HG03060 (cell line): ENCODE data around the gene HTR5A.

Experiments used
- ATAC-seq: cut with Tn5 transposase; IDR thresholded peaks from one replicate; pipeline ENCODE4 v1.9.1; 2021; ENCODE audit warnings: low read depth, moderate number of reproducible peaks; ENCODE audit not compliant: unreplicated experiment

HTR5A gene

DNA sequence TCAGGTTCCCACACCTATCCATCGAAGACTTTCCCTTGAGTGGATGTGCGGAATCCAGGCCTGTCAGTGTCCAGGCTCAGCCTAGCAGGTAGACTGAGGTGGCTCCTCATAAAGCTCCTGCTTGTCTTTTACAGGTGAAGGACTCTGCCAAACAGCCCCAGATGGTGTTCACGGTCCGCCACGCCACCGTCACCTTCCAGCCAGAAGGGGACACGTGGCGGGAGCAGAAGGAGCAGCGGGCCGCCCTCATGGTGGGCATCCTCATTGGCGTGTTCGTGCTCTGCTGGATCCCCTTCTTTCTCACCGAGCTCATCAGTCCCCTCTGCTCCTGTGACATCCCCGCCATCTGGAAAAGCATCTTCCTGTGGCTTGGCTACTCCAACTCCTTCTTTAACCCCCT, 13.9 kb downstream of the HTR5A start:
- no peak for ATAC-seq

DNA sequence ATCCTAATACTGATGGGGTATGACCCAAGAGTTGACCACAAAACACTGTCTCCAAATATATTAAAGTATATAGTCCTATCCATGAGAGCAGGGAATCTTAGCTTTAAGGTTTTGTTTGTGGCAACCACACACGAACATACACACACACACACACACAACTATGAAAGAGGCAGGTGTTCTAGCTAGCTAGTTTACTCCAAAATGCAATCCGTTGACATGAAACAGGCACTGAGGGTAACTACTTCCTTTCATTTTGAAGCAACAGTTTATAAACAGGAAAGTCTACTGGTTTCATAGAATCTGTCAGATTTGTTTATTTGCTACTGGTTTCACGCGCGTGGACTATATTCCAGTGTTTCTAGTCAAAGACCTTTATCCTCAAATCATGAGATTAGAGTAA, 14.8 kb downstream of the HTR5A start:
- no peak for ATAC-seq

DNA sequence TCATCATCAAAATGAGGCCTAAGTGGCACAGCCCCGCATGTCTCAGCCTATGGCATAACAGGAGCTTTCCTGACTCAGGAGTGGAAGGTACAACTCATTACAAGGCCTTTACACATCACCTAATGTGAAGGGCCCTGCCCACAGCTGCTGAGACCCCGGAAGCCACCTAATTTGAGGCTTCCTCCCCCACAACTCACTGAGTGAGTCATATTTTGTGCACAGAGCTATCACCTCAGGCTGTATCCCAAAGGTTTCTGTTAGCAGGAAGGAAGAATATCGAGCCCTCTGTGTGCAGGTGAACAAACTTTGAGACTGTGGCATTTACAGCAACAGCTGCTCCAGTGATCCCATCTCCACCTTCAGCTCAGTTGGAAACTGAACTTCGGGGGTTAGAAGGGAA, 20.6 kb downstream of the HTR5A start:
- ATAC-seq = no peak

DNA sequence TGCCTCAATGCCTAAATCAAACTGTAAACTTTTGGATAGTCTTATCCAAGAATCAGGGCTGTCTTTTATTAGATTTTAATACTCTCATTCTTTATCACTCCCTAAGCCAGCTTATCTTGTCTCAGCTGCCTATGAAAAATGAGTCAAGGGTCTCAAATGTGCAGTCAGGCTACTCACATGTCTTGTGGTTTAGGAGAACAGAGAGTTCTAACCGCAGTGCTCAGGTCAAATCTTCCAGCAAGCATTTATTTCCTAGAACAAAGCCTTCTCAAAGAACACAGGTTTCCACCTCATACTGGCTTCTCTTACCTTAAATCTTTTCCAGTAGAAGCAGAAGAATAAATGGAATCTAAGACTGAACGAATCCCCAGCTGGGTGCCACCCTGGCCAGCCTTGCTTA, 23.5 kb downstream of the HTR5A start:
- no peak for ATAC-seq

DNA sequence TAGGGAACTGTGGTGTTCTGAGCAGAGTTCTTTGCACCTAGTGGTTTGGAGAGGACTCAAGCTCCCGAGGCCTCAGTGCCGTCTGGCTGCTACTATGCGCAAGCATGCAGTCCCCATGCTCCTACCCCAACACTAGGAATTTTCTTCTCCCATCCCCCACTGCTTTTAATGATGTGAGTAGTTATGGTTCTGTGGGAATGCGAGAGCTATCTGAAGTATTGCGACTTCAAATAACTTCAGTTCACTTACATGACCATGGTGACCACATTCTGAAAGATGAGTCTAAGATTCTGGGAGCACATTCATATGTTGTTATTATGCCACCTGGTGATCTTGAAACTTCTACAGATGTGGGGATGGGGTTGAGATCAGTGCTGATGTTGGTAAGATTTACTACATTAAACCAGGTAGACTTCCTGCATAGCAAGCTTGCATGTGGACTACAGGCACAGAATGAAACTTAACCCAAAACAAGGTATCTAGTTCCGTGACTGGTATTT, 24.6 kb downstream of the HTR5A start:
- ATAC-seq = no peak

DNA sequence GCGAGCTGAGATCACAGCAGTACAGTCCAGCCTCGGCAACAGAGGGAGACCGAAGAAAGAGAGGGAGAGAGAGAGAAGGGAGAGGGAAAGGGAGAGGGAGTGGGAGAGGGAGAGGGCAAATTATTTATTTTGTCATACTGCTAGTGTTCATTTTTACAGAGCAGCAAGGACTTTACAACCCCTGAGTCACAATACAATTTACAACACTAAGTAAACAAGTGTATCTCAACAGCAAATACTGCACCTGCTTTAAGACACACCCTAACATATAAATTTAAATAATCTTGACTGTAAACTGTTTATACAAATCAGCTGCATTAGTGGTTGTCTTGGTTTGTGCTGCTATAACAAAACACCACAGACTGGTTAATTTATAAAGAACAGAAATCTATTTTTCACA, 27.2 kb downstream of the HTR5A start:
- no peak for ATAC-seq

DNA sequence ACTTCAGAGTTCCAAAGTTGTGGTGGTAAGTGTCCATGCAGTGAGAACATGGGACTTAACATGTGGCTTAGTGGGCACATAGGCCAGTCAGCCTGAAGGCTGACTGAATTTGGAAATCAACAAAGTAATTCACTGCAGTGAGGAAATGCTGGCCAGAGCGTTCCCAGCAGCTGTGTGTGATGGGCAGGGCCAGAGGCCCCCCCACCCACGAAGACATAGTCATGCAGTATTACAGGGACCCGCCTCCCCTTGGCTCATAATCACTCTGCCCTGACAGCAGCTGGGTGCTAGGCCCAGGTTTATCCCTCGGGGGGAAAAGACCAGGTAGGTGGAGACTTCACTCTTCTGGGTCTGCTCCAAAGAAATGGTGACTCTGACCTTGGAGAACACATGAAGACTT, 33.7 kb downstream of the HTR5A start:
- ATAC-seq = no peak

DNA sequence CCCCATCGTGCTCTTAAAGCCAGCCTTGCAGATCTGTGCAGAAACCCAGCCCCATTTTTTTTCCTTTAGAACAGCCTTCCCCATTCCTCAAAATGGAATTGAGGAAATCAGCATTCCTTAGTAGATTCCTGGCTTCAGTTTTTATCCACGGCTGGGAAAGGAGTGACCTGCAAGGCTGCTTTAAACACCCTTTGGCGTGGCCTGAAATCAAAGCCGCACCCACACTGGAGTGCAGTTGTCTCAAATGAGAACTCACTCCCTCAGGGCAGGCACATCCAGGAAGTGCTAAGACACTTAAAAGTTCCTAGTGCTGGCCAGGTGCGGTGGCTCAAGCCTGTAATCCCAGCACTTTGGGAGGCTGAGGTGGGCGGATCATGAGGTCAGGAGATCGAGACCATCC, 34.8 kb downstream of the HTR5A start:
- ATAC-seq = no peak

DNA sequence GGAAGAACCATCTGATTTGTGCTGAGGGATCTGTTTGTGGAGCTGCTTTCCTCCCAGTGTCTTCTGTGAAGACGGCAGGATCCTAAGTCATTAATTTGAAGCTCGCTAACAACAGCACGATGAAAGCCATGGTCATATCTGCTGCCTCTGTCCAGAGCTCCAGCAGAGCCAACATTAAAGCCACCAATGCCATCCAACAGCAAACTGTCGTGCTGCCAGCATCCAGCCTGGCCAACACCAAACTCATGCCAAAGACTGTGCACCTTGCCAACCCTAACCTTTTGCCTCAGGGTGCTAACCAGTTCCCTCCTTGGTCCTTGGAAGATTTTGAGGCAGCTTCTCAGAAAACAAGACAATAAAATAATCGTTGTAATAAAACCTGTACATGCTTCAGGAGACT, 36.2 kb downstream of the HTR5A start:
- no peak for ATAC-seq

DNA sequence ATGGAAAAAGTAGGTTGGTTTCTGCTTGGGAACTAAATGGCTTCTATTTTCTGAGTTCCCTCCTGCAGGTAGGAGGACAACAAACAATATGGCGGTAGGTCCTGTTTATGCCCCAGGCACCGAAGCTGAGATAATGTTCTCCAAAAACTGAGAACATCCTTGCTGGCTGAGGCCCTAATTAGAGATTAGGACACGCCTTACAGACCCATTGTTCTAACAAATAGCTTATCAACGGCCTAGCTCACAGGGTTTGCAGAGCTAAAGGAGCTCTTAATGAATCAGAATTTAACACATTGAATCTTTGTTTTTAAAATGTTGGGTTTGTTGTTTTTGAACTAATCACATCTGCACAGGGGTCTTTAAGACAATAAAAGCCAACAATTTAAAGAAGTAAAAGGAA, 37.0 kb downstream of the HTR5A start:
- ATAC-seq = no peak

DNA sequence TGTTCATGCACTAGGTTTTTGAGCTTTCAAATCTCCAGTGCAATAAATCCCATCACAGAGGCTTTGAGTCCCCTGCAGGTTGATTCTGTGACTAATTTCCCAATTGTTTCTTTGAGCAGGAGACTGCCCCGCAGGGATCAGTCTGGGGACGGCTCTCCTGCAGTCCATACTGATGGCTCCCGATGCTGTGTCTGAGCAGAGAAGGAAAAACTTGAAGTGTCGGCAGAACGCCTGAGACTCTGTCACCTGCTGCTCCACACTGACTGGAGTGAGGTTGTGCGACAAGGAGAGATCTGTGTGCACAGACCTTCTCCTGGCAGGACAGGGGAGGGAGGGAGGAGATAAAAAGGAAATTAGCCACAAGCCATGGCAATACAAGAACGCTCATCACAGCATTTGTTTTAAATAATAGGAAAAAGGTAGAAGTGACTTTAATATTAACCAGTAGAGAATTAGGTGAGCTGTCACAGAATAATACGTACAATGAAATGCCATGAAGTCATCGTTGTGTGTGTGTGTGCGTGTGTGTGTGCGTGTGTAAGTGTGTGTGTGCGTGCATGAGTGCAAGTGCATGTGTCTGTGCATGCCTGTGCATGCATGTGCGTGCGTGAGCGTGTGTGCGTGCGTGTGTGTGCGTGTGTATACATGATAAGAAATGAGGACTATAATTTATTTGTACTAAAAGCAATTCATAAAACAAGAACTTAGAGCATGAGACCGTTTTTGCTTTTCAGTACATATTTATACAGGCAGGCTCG, 38.2 kb downstream of the HTR5A start:
- no peak for ATAC-seq

DNA sequence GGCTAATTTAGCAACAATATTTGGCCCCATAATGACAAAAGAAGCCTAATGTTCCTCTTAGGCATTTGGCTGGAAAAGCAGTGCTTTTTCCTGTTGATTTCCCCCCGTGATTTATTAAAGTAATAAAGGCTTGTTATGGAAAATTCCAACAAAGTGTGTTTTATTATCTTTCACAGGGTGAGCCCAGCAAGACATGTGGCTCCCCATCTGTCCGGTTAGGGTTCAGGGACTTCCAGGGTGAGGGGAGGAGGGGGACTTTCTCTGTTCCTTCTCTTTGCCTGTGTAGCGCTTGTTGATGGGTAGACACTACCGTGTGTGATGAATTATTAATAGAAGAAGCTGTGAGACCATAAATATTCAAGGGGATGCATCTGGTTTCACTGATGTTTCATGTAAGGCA, 39.0 kb downstream of the HTR5A start:
- ATAC-seq = no peak

DNA sequence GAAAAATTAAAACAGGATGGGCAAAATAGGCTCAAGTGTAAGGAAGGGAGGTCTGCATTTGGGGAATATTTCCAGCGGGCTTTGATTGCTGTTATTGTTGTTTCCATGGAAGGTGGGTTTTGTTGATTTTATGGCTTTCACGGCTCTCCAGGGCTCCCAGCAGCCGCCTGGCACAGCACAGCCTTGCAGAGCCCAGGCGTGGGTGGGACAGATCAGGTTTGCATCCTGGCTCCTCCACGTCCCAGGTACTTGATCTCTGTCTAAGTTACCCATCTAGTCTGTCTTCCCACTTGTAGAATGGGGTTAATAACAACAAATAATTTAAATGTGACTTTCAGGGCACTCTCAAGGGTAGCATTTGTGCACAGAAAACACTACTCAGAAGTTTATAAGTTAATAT, 45.2 kb downstream of the HTR5A start:
- ATAC-seq = no peak

DNA sequence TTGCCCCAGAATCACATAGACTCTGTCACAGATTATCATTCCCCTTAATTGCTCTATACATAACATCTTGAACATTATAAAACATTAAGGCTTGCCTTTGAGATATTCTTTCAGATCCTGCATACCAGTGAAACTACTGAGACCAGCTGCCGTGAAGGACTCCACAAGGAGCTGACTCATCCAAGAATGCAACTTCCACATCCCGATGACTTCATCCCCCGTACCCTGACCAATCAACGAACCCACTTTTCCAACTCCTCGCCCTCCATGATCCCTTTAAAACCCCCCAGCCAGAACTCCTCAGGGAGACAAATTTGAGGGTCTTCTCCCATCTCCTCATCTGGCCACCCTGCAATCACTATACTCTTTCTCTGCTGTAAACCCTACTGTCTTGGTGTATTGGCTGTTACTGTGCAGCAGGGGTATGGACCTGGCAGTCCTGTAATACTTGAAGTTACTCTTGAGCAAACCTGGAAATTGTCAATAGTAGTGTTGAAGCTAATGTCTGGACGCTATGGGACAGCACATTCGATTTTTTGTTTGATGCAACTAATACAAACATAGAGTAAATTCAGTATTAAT, 49.8 kb downstream of the HTR5A start:
- ATAC-seq = no peak

DNA sequence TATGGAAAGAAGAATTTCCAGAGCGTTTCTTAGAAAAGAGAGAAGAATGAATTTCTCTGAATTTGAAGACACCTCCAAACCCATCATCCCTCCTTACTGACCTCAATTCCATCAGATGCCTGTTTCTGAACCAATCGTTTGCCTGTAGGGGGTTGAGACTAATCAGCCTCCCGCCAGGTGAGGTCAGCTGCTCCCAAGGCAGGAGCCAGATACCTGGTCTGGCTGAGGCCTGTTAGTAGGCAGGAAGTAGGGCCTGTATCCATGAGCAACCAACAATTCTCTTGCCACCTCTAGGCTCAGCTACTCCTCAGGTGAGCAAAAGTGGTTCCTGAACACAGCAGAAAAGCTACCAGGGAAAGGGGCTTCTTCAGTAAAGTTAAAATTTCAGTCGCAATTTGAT, 50.3 kb downstream of the HTR5A start:
- no peak for ATAC-seq

DNA sequence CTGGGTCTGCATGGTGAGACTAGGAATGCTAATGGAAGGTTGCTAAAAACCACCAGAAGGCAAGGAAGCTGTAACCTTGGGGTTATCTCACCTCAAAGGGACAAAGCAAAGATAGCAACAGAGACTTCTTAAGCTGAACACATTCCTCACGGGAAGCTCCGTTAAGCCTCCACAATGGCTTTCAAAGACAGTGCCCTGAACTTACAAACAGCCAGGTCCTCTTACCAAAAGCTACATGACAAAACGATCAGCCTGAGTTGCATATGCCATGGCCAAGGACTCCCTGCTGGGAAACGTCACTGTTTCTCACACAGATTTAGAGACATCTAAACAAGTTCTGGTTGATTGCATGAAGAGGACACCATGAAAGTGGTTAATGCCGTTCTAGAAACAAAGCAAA, 52.7 kb downstream of the HTR5A start:
- no peak for ATAC-seq

DNA sequence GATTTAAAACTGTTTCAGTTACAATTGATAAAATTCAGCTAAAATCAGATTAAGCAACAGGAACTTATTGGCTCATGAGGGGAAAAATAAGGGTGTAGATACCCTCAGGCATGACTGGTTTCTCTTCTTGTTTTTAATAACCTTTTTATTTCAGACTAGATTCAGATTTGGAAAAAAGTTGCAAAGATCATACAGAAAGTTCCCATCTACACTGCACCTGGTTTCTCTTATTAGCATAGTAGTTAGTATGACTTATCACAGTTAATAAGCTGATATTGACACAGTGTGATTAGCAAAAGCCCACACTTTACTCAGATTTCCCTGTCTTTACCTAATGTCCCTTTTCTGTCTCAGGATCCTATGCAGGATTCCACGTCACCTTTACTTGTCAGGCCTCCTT, 53.3 kb downstream of the HTR5A start:
- no peak for ATAC-seq

DNA sequence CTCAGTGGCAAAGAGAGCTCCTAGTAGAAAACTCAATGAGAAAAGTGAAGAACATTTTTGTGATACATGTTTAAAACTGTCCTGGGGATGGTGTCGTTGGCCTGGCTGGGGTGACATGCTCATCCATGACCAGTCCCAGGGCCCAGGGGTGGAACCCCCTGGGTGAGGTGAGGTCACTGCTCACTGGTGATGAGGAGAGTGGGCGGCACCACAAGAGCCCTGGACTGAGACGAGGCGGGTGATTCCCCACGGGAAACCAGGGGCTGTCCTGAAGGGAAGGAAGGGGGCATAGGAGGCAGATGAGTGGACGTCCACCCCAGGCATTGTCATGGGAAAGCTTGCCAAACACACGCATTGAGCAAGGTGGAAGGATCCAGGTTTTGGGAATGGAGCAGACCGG, 54.6 kb downstream of the HTR5A start:
- no peak for ATAC-seq

DNA sequence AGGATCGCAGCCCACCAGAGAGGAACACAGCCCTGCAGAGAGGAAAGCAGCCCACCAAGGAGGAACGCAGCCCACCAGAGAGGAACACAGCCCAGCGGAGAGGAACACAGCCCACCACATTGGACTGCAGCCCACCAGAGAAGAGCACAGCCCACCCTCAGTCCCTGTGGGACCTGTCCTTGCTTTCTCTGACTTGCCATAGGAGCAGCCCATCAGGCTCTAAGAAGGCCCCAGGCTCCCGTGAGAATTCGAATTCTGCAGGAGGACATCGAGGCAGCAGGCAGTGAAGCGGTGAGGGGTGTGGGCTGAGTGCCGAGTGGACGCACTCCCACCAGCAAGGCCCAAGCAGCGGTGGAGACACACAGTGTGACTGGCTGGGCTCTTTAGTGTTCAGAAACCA, 59.1 kb downstream of the HTR5A start:
- ATAC-seq = no peak

DNA sequence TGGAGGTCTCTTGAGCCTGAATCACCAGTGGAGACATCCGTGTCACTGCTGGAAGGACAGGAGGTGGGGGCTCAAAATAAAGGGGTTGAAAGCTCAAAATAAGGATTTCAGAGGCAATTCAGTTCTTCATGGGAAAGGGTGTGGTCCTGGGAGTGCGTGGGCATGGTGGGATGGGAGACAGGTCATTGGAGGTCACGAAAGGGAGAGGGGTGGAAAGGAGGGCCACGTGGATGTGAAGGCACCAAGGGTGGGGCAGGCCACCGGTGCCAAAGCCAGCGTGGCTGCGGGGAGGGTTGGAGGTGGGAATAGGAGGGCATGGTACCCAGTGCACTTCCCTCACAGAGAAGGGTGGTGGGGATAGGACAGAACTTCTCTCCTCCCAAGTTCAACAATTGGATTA, 59.7 kb downstream of the HTR5A start:
- ATAC-seq = no peak

DNA sequence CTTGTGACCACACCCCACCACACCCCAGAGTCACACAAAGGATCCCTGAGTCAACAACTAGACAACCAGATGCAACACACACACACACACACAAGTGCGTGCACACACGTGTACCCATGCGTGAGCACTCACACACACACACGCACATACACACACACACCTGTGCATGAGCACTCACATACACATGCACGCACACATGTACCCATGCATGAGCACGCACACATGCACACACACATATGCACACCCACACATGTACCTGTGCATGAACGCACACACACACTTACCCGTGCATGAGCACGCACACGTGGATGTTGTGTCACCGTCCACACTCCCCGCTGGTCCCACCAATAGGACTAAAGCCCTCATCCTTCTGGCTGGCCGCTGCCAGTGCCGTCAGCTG, 60.4 kb downstream of the HTR5A start:
- ATAC-seq = no peak

DNA sequence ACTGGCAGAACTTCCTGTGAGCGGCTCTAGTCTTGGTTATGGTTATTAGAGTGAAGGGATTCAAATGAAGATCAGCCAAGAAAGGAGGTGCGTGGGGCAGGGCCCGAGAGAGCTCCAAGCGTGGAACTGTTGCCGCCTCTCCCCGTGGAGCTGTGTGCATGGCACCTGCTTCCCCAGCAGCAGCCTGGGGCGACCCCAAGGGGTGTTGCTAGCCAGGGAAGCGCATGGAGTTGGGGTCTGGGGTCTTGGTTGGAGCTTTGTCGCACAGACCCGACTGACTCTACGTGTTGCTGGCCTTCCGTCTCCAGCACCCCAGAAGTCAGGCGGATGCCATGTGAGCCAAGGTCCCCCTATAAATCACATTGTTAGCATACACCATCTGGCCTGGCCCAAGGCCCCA, 61.0 kb downstream of the HTR5A start:
- no peak for ATAC-seq

DNA sequence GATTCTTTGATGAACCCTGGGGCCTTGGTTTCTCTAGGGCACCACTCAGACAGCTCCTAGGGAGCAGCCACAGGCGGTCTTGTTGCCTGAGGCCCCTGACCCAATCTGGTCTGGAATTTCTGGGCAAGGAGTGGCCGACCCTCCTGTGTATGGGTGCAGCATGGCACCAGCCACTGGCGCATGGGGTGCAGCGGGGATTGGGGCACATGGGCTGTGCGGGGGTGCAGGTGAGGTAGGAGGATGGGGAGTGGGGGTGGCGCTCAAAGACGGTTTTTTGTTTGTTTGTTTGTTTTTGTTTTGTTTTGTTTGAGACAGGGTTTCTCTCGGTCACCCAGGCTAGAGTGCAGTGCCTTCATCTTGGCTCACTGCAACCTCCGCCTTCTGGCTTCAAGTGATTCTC, 62.3 kb downstream of the HTR5A start:
- ATAC-seq = no peak
